ENCODE results near the gene NAPG. TPM values are rescaled to one million over a fixed set of nuclear protein-coding genes. Genes with fewer than 3 reads are reported as not detected.

The NAPG gene
- total and polyA plus RNA-seq, 2 donors (not counting 3 experiments of a cell fraction or from before 2014, with no cell fraction given): 10.8 to 34.1 TPM

DNA sequence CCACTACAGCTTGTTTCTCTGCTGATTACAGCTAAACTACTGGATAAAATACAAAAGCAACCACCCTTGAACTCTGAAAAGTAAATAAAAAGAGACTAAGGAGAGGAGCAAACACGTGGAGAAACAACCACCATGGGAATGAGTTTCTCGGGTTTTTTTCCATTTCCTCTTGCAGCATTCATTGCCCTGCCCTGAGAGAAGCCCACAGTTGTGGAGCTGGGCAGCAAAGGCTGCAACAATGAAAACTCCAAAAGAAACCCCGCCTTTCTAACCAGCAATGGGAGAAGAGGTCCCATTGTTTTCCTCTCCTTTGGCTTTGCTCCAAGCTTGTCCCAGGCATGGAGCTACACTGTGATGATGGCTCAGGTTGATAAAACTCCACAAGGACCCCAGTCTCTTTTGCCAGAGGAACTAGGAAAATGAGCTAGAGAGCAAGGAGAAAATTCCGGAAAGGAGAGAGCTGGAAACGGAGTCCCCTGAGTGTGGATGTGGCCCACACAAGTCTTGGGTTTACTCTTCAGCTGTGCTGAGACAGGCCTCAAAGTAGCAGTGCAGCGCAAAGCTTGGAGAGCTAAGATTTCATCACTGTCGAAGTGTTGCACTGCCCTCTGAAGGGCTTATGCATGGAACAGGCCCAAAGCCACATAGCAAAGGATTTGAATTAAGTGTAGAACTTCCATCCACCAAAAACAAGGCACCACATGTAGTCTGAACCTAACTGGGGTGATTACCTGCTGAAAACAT, 20.9 kb downstream of the NAPG start:
- Histone ChIP-seq H3K27me3 (ENCODE audit: control insufficient read depth in 2 of 2, insufficient read depth in 2 of 2, low read length in 2 of 2) (no peaks in the 10 kb centered on the region), H3K9me3 (replicated peaks; ENCODE audit: control insufficient read depth, insufficient read depth, low read length) (no peaks in the 10 kb centered on the region), H3K79me2 (ENCODE audit: control insufficient read depth, insufficient read depth, low read length) (peaks cover 3% of the 10 kb centered on the region), H3K27ac (ENCODE audit: insufficient read depth, low read depth, low read length) (no peak overlapping the region), H3K4me1 (ENCODE audit: control insufficient read depth, extremely low read depth, insufficient read depth, low read length) (peaks cover 6% of the 10 kb centered on the region), H3K4me2 (ENCODE audit: insufficient read depth, low read length) (no peak overlapping the region), H3K9ac (replicated peaks; ENCODE audit: extremely low read depth, insufficient read depth, low read length) (no peak overlapping the region), H3K9me1 (replicated peaks; ENCODE audit: control insufficient read depth, extremely low read depth, insufficient read depth, low read length) (no peaks in the 10 kb centered on the region), H2AFZ (ENCODE audit: low read depth, low read length) (no peak overlapping the region), H3K4me3 (replicated peaks in 1 of 3; ENCODE audit: insufficient read depth in 1 of 3, low read depth in 1 of 3, low read length in 3 of 3) (no peak overlapping the region), H4K20me1 (replicated peaks; ENCODE audit: control insufficient read depth, extremely low read depth, insufficient read depth, low read length) (no peaks in the 10 kb centered on the region), H3K36me3 (ENCODE audit: control insufficient read depth in 2 of 2, extremely low read depth in 1 of 2, insufficient read depth in 2 of 2, low read length in 2 of 2) (peaks cover 19 to 34% of the 10 kb centered on the region in 2 experiments)
- intact Hi-C loops (cut with micrococcal nuclease): no loop called here
- TF ChIP-seq, protein P1, sequence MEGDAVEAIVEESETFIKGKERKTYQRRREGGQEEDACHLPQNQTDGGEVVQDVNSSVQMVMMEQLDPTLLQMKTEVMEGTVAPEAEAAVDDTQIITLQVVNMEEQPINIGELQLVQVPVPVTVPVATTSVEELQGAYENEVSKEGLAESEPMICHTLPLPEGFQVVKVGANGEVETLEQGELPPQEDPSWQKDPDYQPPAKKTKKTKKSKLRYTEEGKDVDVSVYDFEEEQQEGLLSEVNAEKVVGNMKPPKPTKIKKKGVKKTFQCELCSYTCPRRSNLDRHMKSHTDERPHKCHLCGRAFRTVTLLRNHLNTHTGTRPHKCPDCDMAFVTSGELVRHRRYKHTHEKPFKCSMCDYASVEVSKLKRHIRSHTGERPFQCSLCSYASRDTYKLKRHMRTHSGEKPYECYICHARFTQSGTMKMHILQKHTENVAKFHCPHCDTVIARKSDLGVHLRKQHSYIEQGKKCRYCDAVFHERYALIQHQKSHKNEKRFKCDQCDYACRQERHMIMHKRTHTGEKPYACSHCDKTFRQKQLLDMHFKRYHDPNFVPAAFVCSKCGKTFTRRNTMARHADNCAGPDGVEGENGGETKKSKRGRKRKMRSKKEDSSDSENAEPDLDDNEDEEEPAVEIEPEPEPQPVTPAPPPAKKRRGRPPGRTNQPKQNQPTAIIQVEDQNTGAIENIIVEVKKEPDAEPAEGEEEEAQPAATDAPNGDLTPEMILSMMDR (IDR thresholded peaks at IDR 0.05; ENCODE audit: extremely low read depth in 1 of 2, insufficient read depth in 1 of 2, low read depth in 1 of 2, low read length in 2 of 2): no peak
- TF ChIP-seq EZH2 (IDR thresholded peaks at IDR 0.05; ENCODE audit: borderline replicate concordance, low read depth, low read length, severe bottlenecking) (no peak), JUN (IDR thresholded peaks at IDR 0.05; ENCODE audit: borderline replicate concordance, insufficient read depth, insufficient read length, low read depth) (no peak), GATA2 (IDR thresholded peaks at IDR 0.05; ENCODE audit: insufficient read depth, insufficient read length, low read depth, low read length) (no peak), POLR2AphosphoS5 (IDR thresholded peaks at IDR 0.05; ENCODE audit: insufficient read depth, low read depth, low read length) (no peak), FOS (IDR thresholded peaks at IDR 0.05; ENCODE audit: borderline replicate concordance, insufficient read depth, low read length) (no peak)
- ChIA-PET CTCF (interaction anchor here (0.5 to 2.6 kb wide), 5 partner anchors 8 to 607 kb away, joined by 3 to 12 read pairs (median 3); no protein-coding TSS in a partner anchor), POLR2A (no interaction called here)
- dilution Hi-C loops (cut with MboI; ENCODE audit: extremely low pct_ligation_motif_present, low sequenced_read_pairs): no loop called here
- FAIRE-seq: no peak
- peak; percentile 47 for DNase-seq (ENCODE audit: low read depth, low spot score)
- no TSS peak for BruUV-seq (replicated peaks)
